ENCODE results near the gene POU4F1.
"Not testable (repeated sequence)": the region's sequence is repeated elsewhere in the genome, so short reads cannot be mapped to it uniquely, and the experiment has no call there.

The POU4F1 gene, protein sequence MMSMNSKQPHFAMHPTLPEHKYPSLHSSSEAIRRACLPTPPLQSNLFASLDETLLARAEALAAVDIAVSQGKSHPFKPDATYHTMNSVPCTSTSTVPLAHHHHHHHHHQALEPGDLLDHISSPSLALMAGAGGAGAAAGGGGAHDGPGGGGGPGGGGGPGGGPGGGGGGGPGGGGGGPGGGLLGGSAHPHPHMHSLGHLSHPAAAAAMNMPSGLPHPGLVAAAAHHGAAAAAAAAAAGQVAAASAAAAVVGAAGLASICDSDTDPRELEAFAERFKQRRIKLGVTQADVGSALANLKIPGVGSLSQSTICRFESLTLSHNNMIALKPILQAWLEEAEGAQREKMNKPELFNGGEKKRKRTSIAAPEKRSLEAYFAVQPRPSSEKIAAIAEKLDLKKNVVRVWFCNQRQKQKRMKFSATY

DNA sequence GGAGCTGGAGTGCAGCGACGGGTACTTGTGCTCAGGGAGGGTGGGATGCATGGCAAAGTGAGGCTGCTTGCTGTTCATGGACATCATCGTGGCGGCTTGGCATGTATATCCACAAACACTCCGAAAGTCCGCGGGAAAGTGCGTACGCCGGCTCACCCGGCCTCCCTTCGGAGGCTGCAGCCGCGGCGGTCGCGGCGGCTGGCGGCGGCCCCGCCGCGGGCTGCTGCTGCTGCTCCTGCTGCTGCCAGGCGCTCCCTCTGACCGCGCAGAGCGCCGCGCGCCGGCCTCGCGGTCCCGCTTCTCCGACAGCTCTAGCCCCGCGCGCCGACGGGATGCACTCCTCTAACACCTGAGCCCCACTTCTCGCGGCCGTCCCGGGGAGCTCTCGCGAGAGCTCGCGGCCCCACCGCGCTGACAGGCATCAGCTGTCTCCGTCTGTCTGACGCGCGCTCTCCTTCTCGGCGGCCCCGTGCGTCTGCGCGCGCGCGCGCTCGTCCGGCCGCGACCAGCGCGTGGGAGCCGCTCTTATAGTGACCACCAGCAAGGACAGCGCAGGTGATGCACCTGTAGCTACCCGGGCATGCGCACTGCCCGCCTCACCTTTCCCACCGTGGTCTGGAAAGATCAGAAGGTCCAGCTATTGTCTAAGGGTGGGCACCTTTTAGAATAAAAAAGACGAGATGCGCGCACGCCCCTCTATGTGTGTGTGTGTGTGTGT is at the start of gene POU4F1:
POU4F1 (minus strand) TSS at position 313 of the 718 bp plus-strand sequence; CDS start at position 87, 226 bp downstream.
- TF ChIP-seq, protein P1, sequence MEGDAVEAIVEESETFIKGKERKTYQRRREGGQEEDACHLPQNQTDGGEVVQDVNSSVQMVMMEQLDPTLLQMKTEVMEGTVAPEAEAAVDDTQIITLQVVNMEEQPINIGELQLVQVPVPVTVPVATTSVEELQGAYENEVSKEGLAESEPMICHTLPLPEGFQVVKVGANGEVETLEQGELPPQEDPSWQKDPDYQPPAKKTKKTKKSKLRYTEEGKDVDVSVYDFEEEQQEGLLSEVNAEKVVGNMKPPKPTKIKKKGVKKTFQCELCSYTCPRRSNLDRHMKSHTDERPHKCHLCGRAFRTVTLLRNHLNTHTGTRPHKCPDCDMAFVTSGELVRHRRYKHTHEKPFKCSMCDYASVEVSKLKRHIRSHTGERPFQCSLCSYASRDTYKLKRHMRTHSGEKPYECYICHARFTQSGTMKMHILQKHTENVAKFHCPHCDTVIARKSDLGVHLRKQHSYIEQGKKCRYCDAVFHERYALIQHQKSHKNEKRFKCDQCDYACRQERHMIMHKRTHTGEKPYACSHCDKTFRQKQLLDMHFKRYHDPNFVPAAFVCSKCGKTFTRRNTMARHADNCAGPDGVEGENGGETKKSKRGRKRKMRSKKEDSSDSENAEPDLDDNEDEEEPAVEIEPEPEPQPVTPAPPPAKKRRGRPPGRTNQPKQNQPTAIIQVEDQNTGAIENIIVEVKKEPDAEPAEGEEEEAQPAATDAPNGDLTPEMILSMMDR (IDR thresholded peaks at IDR 0.05; ENCODE audit: control insufficient read depth, insufficient read depth, low read depth, low read length, missing control alignments), result no peak
- no peak within 1 kb of the TSS for H3K4me3 ChIP-seq (ENCODE audit: control insufficient read depth, low read depth, low read length)
- no peak for DNase-seq (ENCODE audit: low read depth)

DNA sequence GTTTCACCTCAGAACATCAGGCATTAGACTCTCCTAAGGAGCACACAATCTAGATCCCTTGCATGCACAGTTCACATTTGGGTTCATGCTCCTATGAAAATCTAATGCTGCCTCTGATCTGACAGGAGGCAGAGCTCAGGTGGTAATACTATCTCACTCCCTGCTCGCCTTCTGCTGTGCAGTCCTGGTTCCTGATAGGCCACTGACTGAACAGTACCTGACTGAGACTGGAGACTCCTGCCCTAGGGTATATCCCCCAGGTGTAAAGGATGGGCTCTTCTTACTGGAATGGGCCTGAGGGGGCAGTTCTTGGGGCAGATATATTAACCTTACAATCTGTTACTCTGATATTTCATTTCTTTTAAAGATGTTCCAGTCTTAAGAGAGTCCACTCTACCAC is 49.3 kb upstream of the POU4F1 start:
- DNase-seq (ENCODE audit: low read depth), result no peak
- TF ChIP-seq, protein P1 (IDR thresholded peaks at IDR 0.05; ENCODE audit: control insufficient read depth, insufficient read depth, low read depth, low read length, missing control alignments), result no peak
- H3K4me3 ChIP-seq (ENCODE audit: control insufficient read depth, low read depth, low read length), result no peak overlapping the region

- DNase-seq (ENCODE audit: low read depth), result no peak
- TF ChIP-seq, protein P1 (IDR thresholded peaks at IDR 0.05; ENCODE audit: control insufficient read depth, insufficient read depth, low read depth, low read length, missing control alignments), result no peak
- H3K4me3 ChIP-seq (ENCODE audit: control insufficient read depth, low read depth, low read length), result no peak overlapping the region
Measured at GRCh38 chr13:78650717-78651083, 47.3 kb upstream of the POU4F1 start.

- TF ChIP-seq, protein P1 (IDR thresholded peaks at IDR 0.05; ENCODE audit: control insufficient read depth, insufficient read depth, low read depth, low read length, missing control alignments), result no peak
- no peak overlapping the region for H3K4me3 ChIP-seq (ENCODE audit: control insufficient read depth, low read depth, low read length)
- no peak for DNase-seq (ENCODE audit: low read depth)
Measured at GRCh38 chr13:78649997-78650716, 46.8 kb upstream of the POU4F1 start.

GRCh38 chr13:78647109-78647678 is 43.8 kb upstream of the POU4F1 start:
- DNase-seq (ENCODE audit: low read depth), result not testable (repeated sequence)

DNA sequence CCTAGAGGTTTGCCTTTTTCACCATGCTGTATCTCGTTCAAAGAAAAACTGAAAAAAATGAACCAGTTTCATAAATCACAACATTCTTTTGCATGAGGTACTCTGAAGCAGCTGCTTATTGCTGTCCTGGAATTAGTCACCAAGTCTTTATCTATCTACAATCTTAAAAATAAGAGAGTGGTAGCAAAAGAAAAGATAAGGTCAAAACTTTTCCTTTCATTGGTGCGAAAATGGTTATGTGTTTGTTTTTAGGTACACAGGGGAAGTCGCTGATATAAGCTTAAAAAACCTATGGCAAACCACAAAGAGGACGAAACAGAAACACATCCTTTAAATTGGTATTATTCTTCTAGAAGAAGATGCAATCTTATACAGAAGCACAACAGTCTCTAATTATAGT is 34.9 kb upstream of the POU4F1 start:
- no peak overlapping the region for H3K4me3 ChIP-seq (ENCODE audit: control insufficient read depth, low read depth, low read length)
- DNase-seq (ENCODE audit: low read depth), result no peak
- TF ChIP-seq, protein P1 (IDR thresholded peaks at IDR 0.05; ENCODE audit: control insufficient read depth, insufficient read depth, low read depth, low read length, missing control alignments), result no peak

More at GRCh38 chr13:78647109-78647678, 43.8 kb upstream of the POU4F1 start:
- not testable (repeated sequence) for H3K4me3 ChIP-seq (ENCODE audit: control insufficient read depth, low read depth, low read length)

Measured in AG09309 (cell line).